Breast epithelium (tissue), 3 donors: ENCODE results near the gene TBL2.
"Not testable (repeated sequence)": the region's sequence is repeated elsewhere in the genome, so short reads cannot be mapped to it uniquely, and the experiment has no call there.

Experiments
- POLR2A ChIP-seq: fragments of 450-650 bp; IDR thresholded peaks from one replicate; pipeline ENCODE4 v1.6.1; 2016; ENCODE audit warnings: antibody characterized with exemption, mild to moderate bottlenecking, moderate library complexity
- TF ChIP-seq, protein P1 (sequence below), 3 donors: fragments of 450-650 bp; IDR thresholded peaks; one replicate each; pipeline ENCODE4 v1.5.1; 2016 to 2017; ENCODE audit warnings: antibody characterized with exemption in 3 of 3, mild to moderate bottlenecking in 3 of 3, moderate library complexity in 3 of 3

DNA sequence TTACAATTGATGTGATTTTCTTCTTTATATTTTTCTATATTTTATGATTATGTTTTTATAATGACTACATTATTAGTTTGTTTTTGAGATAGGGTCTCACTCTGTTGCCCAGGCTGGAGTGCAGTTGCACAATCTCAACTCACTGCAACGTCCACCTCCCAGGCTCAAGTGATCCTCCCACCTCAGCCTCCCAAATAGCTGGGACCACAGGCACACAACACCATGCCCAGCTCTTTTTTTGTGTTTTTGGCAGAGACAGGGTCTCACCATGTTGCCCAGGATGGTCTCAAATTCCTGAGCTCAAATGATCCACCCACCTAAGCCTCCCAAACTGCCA is 52.3 kb downstream of the TBL2 start:
- TF ChIP-seq, protein P1, sequence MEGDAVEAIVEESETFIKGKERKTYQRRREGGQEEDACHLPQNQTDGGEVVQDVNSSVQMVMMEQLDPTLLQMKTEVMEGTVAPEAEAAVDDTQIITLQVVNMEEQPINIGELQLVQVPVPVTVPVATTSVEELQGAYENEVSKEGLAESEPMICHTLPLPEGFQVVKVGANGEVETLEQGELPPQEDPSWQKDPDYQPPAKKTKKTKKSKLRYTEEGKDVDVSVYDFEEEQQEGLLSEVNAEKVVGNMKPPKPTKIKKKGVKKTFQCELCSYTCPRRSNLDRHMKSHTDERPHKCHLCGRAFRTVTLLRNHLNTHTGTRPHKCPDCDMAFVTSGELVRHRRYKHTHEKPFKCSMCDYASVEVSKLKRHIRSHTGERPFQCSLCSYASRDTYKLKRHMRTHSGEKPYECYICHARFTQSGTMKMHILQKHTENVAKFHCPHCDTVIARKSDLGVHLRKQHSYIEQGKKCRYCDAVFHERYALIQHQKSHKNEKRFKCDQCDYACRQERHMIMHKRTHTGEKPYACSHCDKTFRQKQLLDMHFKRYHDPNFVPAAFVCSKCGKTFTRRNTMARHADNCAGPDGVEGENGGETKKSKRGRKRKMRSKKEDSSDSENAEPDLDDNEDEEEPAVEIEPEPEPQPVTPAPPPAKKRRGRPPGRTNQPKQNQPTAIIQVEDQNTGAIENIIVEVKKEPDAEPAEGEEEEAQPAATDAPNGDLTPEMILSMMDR (IDR thresholded peaks at IDR 0.05) = not testable (repeated sequence)
- not testable (repeated sequence) for TF ChIP-seq POLR2A
